IPS DF 19.7 (cell line): ENCODE data around the gene DUSP19.

Experiments
- DNase-seq: peaks from one replicate; pipeline ENCODE4 v3.0.0-alpha.2; 2013; ENCODE audit warnings: low read depth, low spot score

DUSP19 gene

GRCh38 chr2:183124957-183125255 lies 46.4 kb downstream of the DUSP19 start:
- no peak for DNase-seq

- no peak for DNase-seq
Measured at GRCh38 chr2:183125659-183126341, 47.3 kb downstream of the DUSP19 start.

- no peak for DNase-seq
Measured at GRCh38 chr2:183126635-183127034, 48.1 kb downstream of the DUSP19 start.

GRCh38 chr2:183134016-183134415 lies 55.5 kb downstream of the DUSP19 start:
- no peak for DNase-seq

GRCh38 chr2:183148955-183149354 lies 70.4 kb downstream of the DUSP19 start:
- DNase-seq: no peak

GRCh38 chr2:183149489-183149888 lies 70.9 kb downstream of the DUSP19 start:
- no peak for DNase-seq
